Type B pancreatic cell (in vitro differentiated cells): Measurements from ENCODE around the gene APP. TPM values are rescaled to one million over a fixed set of nuclear protein-coding genes. Genes with fewer than 3 reads are reported as not detected.

Experiments
- DNase-seq: peaks from one replicate; pipeline ENCODE4 v3.0.0; 2021; ENCODE audit warnings: mixed read lengths; ENCODE audit not compliant: unreplicated experiment; ENCODE audit errors: extremely low spot score
- H3K27ac Mint-ChIP-seq: 2 replicates; pipeline ENCODE4 v1.8.0; 2021; ENCODE audit warnings: mild to moderate bottlenecking, mixed read lengths
- H3K27me3 Mint-ChIP-seq: 2 replicates; pipeline ENCODE4 v1.8.0; 2021; ENCODE audit warnings: mixed read lengths
- H3K36me3 Mint-ChIP-seq: 2 replicates; pipeline ENCODE4 v1.8.0; 2021; ENCODE audit warnings: mixed read lengths
- H3K4me1 Mint-ChIP-seq: one replicate; pipeline ENCODE4 v1.8.0; 2021; ENCODE audit warnings: mixed read lengths; ENCODE audit not compliant: unreplicated experiment
- H3K4me3 Mint-ChIP-seq: 2 replicates; pipeline ENCODE4 v1.8.0; 2021; ENCODE audit warnings: mild to moderate bottlenecking, mixed read lengths
- H3K9me3 Mint-ChIP-seq: 2 replicates; pipeline ENCODE4 v1.8.0; 2021; ENCODE audit warnings: mixed read lengths
- CTCF ChIP-seq: fragments of 200-600 bp; sonication (generic); conservative IDR thresholded peaks from 2 replicates; pipeline ENCODE4 v1.5.0; 2021; ENCODE audit warnings: antibody characterized with exemption, mild to moderate bottlenecking
- total RNA-seq: library from RNA; stranded (reverse); gene quantifications from 2 replicates; pipeline ENCODE4 v1.2.1, GENCODE V29; 2021; ENCODE audit warnings: low replicate concordance

APP gene
- total RNA-seq, 1 donor from 2014 or later, result 415 TPM

GRCh38 chr21:26064506-26064905 lies 106.1 kb downstream of the APP start:
- no peaks in the 10 kb centered on the region for H3K27me3 Mint-ChIP-seq
- H3K4me1 Mint-ChIP-seq, result peaks cover 38% of the 10 kb centered on the region
- H3K36me3 Mint-ChIP-seq, result peaks cover 12% of the 10 kb centered on the region
- no peak for TF ChIP-seq CTCF
- no peaks in the 10 kb centered on the region for H3K9me3 Mint-ChIP-seq
- DNase-seq, result no peak
- H3K27ac Mint-ChIP-seq, result no peak overlapping the region
- no peak overlapping the region for H3K4me3 Mint-ChIP-seq

- Mint-ChIP-seq H3K27ac (no peak overlapping the region), H3K9me3 (no peaks in the 10 kb centered on the region), H3K27me3 (no peaks in the 10 kb centered on the region), H3K4me3 (no peak overlapping the region), H3K4me1 (peaks cover 20% of the 10 kb centered on the region), H3K36me3 (peaks cover 11% of the 10 kb centered on the region)
- TF ChIP-seq CTCF, result no peak
- no peak for DNase-seq
These were observed 109.1 kb downstream of the APP start for GRCh38 chr21:26061437-26061836.

DNA sequence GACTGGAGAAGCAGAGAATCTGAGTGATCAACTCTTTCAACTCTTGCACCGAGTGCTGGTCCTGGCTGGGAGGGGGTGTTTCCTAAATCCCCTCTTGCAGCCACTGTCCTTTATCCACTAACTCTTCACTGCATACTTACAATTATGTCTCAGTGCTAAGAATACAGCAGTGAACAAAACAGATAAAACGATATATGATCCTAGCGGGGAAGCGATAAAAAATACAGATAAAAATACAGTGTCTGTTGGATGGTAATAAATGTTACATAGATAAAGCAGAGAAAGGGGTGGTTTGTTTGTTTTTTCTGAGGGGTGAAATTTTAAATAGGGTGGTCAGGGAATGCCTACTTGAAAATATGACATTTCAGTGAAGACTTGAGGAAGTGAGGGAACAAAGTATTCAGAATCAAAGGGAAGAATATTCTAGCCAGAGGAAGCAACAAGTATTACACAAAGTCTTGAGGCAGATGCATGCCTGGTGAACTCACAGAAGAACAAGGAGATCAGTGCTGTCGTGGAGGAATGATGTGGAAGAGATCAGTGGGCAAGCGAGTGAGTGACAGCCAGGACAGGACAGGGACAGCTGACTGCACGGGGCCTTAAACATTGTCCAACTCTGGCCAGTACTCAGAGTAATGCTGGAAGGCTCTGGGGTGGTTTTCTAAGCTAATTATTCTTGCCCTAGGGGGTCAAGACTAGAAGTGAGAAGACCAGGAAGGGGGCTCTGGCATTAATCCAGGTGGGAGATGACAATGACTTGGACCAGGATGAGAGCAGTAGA lies 110.0 kb downstream of the APP start:
- no peaks in the 10 kb centered on the region for H3K27me3 Mint-ChIP-seq
- no peak overlapping the region for H3K27ac Mint-ChIP-seq
- peaks cover 11% of the 10 kb centered on the region for H3K36me3 Mint-ChIP-seq
- no peak for TF ChIP-seq CTCF
- peaks cover 19% of the 10 kb centered on the region for H3K4me1 Mint-ChIP-seq
- no peak overlapping the region for H3K4me3 Mint-ChIP-seq
- no peak for DNase-seq
- no peaks in the 10 kb centered on the region for H3K9me3 Mint-ChIP-seq

DNA sequence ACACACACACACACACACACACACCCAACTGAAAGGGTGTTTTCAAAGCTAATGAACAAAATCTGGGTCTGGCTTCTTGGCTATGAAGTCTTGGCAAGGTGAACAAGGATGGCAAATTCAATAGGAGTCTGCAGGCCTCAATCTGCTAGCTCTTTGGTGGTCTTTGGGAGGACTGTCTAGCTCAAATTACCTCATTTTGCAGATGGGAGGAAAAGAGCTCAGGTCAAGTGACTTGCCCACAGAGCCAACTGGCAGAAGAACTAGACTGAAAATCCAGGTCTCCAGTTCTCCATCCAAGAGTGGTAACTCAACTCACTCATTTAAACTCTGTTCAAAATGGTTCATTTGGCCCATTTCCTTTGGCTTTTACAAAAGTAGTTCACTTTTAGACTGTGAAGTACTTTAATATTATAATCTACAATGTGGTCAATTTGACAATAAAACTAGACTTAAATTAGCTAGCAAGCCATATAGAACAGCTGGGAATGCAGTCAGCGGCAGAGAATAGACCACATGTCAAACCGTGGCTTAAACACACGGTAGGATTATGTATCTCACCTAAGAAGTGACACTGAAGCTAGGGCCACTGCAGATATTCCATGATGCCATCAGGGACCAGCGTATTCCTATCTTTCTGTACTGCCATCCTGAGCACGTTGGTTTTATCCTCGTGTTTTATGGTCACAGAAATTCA lies 112.9 kb downstream of the APP start:
- no peak for TF ChIP-seq CTCF
- Mint-ChIP-seq H3K4me3 (no peak overlapping the region), H3K36me3 (peaks cover 11% of the 10 kb centered on the region), H3K4me1 (peaks cover 25% of the 10 kb centered on the region), H3K27ac (no peak overlapping the region), H3K27me3 (no peaks in the 10 kb centered on the region), H3K9me3 (no peaks in the 10 kb centered on the region)
- no peak for DNase-seq

- H3K27ac Mint-ChIP-seq, result no peak overlapping the region
- H3K9me3 Mint-ChIP-seq, result no peaks in the 10 kb centered on the region
- H3K27me3 Mint-ChIP-seq, result no peaks in the 10 kb centered on the region
- no peak for TF ChIP-seq CTCF
- H3K4me1 Mint-ChIP-seq, result peaks cover 23% of the 10 kb centered on the region
- no peak overlapping the region for H3K4me3 Mint-ChIP-seq
- no peak for DNase-seq
- H3K36me3 Mint-ChIP-seq, result peaks cover 18% of the 10 kb centered on the region
These were observed 114.7 kb downstream of the APP start for GRCh38 chr21:26055841-26056264.
